Erythroblast (primary cell): Measurements from ENCODE around the gene DRD4.

Source experiments
- GATA1 ChIP-seq: IDR thresholded peaks from 2 replicates; pipeline ENCODE4 v1.6.1; 2011; ENCODE audit warnings: low read depth, mild to moderate bottlenecking, control low read depth, low read length, moderate library complexity
- POLR2A ChIP-seq: IDR thresholded peaks from 2 replicates; pipeline ENCODE4 v1.6.1; 2011; ENCODE audit warnings: mild to moderate bottlenecking, low read length

- TF ChIP-seq POLR2A: no peak
- TF ChIP-seq GATA1: no peak
Observed at GRCh38 chr11:623999-624704, 12.9 kb upstream of the DRD4 start.
